ENCODE results near the gene HDAC9. TPM values are rescaled to one million over a fixed set of nuclear protein-coding genes. Genes with fewer than 3 reads are reported as not detected.
A peak's percentile ranks its signal among the peaks of the same experiment; 100 is the strongest.

HDAC9 gene
- total and polyA plus RNA-seq, 11 donors: 4.8 to 62.9 (median 30.6) TPM

DNA sequence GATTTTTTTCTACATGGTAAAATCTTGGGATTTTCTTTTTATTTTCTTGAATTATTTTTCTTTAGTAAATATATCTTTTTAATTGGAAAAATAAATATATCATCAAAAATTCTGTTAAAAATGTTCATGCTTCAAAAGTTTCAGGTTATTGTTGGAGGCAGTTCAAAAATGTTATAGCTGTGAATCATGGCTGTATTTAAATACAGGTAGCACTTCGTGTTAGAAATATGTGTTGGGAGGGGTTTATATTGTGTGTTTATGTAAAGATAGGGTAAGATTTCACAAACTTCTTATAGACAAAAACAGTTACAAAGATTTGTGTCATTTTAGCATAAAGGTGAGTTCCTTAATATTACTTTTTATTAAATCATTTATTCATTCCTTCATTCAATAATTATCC lies 60.4 kb downstream of the HDAC9 start:
- H3K4me1 ChIP-seq: peaks cover 2 to 58% (median 26%) of the 10 kb centered on the region in 12 donors
- no peak for TF ChIP-seq POLR2A (IDR thresholded peaks at IDR 0.05)
- TF ChIP-seq, protein P1, sequence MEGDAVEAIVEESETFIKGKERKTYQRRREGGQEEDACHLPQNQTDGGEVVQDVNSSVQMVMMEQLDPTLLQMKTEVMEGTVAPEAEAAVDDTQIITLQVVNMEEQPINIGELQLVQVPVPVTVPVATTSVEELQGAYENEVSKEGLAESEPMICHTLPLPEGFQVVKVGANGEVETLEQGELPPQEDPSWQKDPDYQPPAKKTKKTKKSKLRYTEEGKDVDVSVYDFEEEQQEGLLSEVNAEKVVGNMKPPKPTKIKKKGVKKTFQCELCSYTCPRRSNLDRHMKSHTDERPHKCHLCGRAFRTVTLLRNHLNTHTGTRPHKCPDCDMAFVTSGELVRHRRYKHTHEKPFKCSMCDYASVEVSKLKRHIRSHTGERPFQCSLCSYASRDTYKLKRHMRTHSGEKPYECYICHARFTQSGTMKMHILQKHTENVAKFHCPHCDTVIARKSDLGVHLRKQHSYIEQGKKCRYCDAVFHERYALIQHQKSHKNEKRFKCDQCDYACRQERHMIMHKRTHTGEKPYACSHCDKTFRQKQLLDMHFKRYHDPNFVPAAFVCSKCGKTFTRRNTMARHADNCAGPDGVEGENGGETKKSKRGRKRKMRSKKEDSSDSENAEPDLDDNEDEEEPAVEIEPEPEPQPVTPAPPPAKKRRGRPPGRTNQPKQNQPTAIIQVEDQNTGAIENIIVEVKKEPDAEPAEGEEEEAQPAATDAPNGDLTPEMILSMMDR (IDR thresholded peaks at IDR 0.05): no peak
- ATAC-seq: no peak

DNA sequence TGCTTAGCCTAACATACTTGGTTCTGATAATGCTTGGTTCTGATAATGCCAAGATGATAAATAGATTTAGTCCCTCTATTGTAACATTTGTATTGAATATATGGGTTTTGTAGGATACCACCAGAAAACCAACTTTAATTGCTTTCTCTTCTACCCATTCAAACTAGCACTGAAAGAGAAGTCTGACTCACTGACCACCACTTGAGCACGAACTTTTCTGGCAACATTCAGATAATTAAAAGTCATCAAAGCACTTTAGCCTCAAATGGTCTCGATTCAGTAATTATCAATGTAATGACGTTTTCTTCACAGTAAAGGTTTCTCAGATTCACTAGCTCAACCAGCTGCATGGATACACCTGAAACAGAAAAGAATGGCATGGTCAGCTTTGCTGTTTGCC lies 63.0 kb downstream of the HDAC9 start:
- TF ChIP-seq, protein P1 (IDR thresholded peaks at IDR 0.05): no peak
- no peak for TF ChIP-seq POLR2A (IDR thresholded peaks at IDR 0.05)
- 89 to 95% (median 91%) methylated on average over 3 of the region's 3 CpGs for WGBS, 4 donors
- no peaks in the 10 kb centered on the region for H3K27me3 ChIP-seq
- no peaks in the 10 kb centered on the region for H3K36me3 ChIP-seq
- ATAC-seq: no peak
- no peak overlapping the region for H3K4me3 ChIP-seq
- H3K4me1 ChIP-seq: peaks cover 0 to 38% (median 18%) of the 10 kb centered on the region in 12 donors
- H3K9me3 ChIP-seq: no peaks in the 10 kb centered on the region
- H3K27ac ChIP-seq: no peak overlapping the region
- intact Hi-C loops (cut with DNase I): loop anchor here in 2 of 10 donors (5.0 kb wide), 1 partner anchor 61 kb away; the partner anchor contains the start of gene HDAC9 (in 2 of the 2)
- DNase-seq: no peak

More for the DNA sequence above, 60.4 kb downstream of the HDAC9 start:
- intact Hi-C loops (cut with DNase I): loop anchor here in 2 of 10 donors (5.0 kb wide), 1 partner anchor 59 kb away; the partner anchor contains the start of gene HDAC9 (in 2 of the 2)
- no peaks in the 10 kb centered on the region for H3K27me3 ChIP-seq
- H3K27ac ChIP-seq: no peak overlapping the region
- no peak overlapping the region for H3K4me3 ChIP-seq
- 75 to 86% (median 82%) methylated on average over 1 of the region's 1 CpG for WGBS, 4 donors
- H3K9me3 ChIP-seq: no peaks in the 10 kb centered on the region
- DNase-seq: no peak
- H3K36me3 ChIP-seq: no peaks in the 10 kb centered on the region

DNA sequence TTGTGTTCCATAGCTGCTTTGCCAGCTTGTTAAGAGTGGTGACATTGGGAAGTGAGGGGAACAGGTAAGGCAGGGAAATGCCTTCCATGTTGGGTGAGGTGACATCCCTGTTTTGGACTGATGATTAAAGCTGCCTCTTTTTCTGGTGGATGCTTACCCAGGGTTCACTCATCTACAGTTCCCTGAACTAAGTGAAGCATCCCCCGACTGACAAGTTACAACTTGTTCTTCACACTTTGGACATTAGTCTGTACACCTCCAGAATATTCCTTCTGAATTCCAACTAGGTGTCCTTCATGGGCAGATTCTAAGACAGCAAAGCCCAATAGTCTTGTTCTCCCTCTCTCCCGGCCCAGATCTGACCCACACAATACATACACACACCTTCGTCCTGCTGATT lies 63.4 kb downstream of the HDAC9 start:
- Histone ChIP-seq H3K27ac (no peak overlapping the region), H3K36me3 (no peaks in the 10 kb centered on the region), H3K9me3 (no peaks in the 10 kb centered on the region), H3K4me3 (no peak overlapping the region), H3K4me1 (peaks cover 0 to 34% (median 16%) of the 10 kb centered on the region in 12 donors), H3K27me3 (no peaks in the 10 kb centered on the region)
- TF ChIP-seq, protein P1 (IDR thresholded peaks at IDR 0.05): no peak
- TF ChIP-seq POLR2A (IDR thresholded peaks at IDR 0.05): no peak
- DNase-seq (no peak), ATAC-seq (peak in 1 of 4 donors; percentile 18)
- intact Hi-C loops (cut with DNase I): loop anchor here in 2 of 10 donors (5.0 kb wide), 1 partner anchor 62 kb away; the partner anchor contains the start of gene HDAC9 (in 2 of the 2)
- whole genome bisulfite sequencing, 4 donors: 93 to 99% (median 97%) methylated on average over 3 of the region's 3 CpGs

DNA sequence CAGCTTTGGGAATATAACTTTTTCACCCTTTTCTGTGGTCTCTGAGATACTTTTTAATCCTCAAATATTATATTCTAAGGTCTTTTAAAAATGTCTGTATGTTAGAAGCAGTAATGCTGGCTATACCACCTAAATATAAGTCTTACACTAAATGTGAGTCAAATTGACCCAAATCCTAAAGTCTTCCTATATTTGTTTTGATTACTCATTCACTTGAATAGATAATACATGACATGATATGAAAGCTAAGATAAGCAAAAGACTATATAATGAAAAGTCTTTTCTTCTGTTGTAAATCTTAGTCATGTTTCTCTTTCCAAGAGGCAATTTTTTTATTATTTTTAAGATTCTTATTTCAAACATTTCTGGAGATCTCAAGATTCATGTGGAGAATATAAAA lies 64.2 kb downstream of the HDAC9 start:
- ATAC-seq (no peak), DNase-seq (no peak)
- Histone ChIP-seq H3K36me3 (no peaks in the 10 kb centered on the region), H3K9me3 (no peaks in the 10 kb centered on the region), H3K4me1 (peaks cover 0 to 29% (median 15%) of the 10 kb centered on the region in 12 donors), H3K27ac (no peak overlapping the region), H3K27me3 (no peaks in the 10 kb centered on the region), H3K4me3 (no peak overlapping the region)
- intact Hi-C loops (cut with DNase I): loop anchor here in 3 of 10 donors (5.0 to 10.0 kb wide), 2 partner anchors 62 to 165 kb away; partner anchors contain the start of gene HDAC9 (in 3 of the 3)
- TF ChIP-seq, protein P1 (IDR thresholded peaks at IDR 0.05): no peak
- TF ChIP-seq POLR2A (IDR thresholded peaks at IDR 0.05): no peak
